Ovary (tissue), 3 donors: ENCODE results near the gene KLHL3.

Experiments used
- CTCF ChIP-seq, 3 donors: fragments of 450-650 bp in 2 of 3; fragments of 200-600 bp in 1 of 3; IDR thresholded peaks; one replicate each; pipeline versions ENCODE4 v1.5.1 to v1.8.0; 2016 to 2022; ENCODE audit warnings: antibody characterized with exemption in 3 of 3, mild to moderate bottlenecking in 1 of 3
- EP300 ChIP-seq: sonication (generic); formaldehyde crosslinking; IDR thresholded peaks from one replicate; pipeline ENCODE4 v1.6.1; 2017; ENCODE audit warnings: antibody characterized with exemption
- donor health status: DM: no; HTN: no; CAD: no.

- no peak for TF ChIP-seq CTCF (IDR thresholded peaks at IDR 0.05)
- TF ChIP-seq EP300 = no peak
These were observed 122.2 kb downstream of the KLHL3 start for GRCh38 chr5:137613554-137614265.
